Measurements from ENCODE around the gene CISH.

CISH gene

GRCh38 chr3:50627407-50628051 is 16.0 kb upstream of the CISH start:
- DNase-seq: peak; percentile 45
- Histone ChIP-seq H3K27ac (no peak overlapping the region), H3K36me3 (replicated peaks) (no peaks in the 10 kb centered on the region)

GRCh38 chr3:50626401-50626800 is 14.8 kb upstream of the CISH start:
- no peaks in the 10 kb centered on the region for H3K36me3 ChIP-seq (replicated peaks)
- in situ Hi-C loops (cut with HindIII; ENCODE audit: low pct_ligation_motif_present, low sequenced_read_pairs): no loop called here

More at GRCh38 chr3:50627407-50628051, 16.0 kb upstream of the CISH start:
- Histone ChIP-seq H3K4me3 (ENCODE audit: low read depth, low read length) (no peak overlapping the region), H3K27me3 (replicated peaks) (no peaks in the 10 kb centered on the region)
- peak; percentile 73 for TF ChIP-seq CTCF (IDR thresholded peaks at IDR 0.05; ENCODE audit: low read depth, low read length, missing control alignments)
- in situ Hi-C loops (cut with HindIII; ENCODE audit: low pct_ligation_motif_present, low sequenced_read_pairs): no loop called here

GRCh38 chr3:50625231-50626182 is 13.9 kb upstream of the CISH start:
- no peak overlapping the region for H3K27ac ChIP-seq
- no peak for TF ChIP-seq CTCF (IDR thresholded peaks at IDR 0.05; ENCODE audit: low read depth, low read length, missing control alignments)

More at GRCh38 chr3:50626401-50626800, 14.8 kb upstream of the CISH start:
- no peak for TF ChIP-seq CTCF (IDR thresholded peaks at IDR 0.05; ENCODE audit: low read depth, low read length, missing control alignments)
- no peak overlapping the region for H3K4me3 ChIP-seq (ENCODE audit: low read depth, low read length)
- no peaks in the 10 kb centered on the region for H3K27me3 ChIP-seq (replicated peaks)
- DNase-seq: no peak
- no peak overlapping the region for H3K27ac ChIP-seq

GRCh38 chr3:50624634-50625033 is 13.1 kb upstream of the CISH start:
- Histone ChIP-seq H3K4me3 (ENCODE audit: low read depth, low read length) (no peak overlapping the region), H3K27me3 (replicated peaks) (no peaks in the 10 kb centered on the region), H3K36me3 (replicated peaks) (no peaks in the 10 kb centered on the region), H3K27ac (no peak overlapping the region)
- no peak for TF ChIP-seq CTCF (IDR thresholded peaks at IDR 0.05; ENCODE audit: low read depth, low read length, missing control alignments)
- DNase-seq: no peak
- in situ Hi-C loops (cut with HindIII; ENCODE audit: low pct_ligation_motif_present, low sequenced_read_pairs): no loop called here

More at GRCh38 chr3:50625231-50626182, 13.9 kb upstream of the CISH start:
- Histone ChIP-seq H3K27me3 (replicated peaks) (no peaks in the 10 kb centered on the region), H3K36me3 (replicated peaks) (no peaks in the 10 kb centered on the region), H3K4me3 (ENCODE audit: low read depth, low read length) (no peak overlapping the region)
- DNase-seq: no peak
- in situ Hi-C loops (cut with HindIII; ENCODE audit: low pct_ligation_motif_present, low sequenced_read_pairs): no loop called here

- Histone ChIP-seq H3K27me3 (replicated peaks) (no peaks in the 10 kb centered on the region), H3K36me3 (replicated peaks) (no peaks in the 10 kb centered on the region), H3K27ac (no peak overlapping the region), H3K4me3 (ENCODE audit: low read depth, low read length) (no peak overlapping the region)
- no peak for DNase-seq
- no peak for TF ChIP-seq CTCF (IDR thresholded peaks at IDR 0.05; ENCODE audit: low read depth, low read length, missing control alignments)
- in situ Hi-C loops (cut with HindIII; ENCODE audit: low pct_ligation_motif_present, low sequenced_read_pairs): no loop called here
These were observed 12.4 kb upstream of the CISH start for GRCh38 chr3:50623840-50624474.
